MCF 10A (cell line): ENCODE data around the gene PAK4. TPM values are rescaled to one million over a fixed set of nuclear protein-coding genes. Genes with fewer than 3 reads are reported as not detected.
A peak's percentile ranks its signal among the peaks of the same experiment; 100 is the strongest.
"Not testable (repeated sequence)": the region's sequence is repeated elsewhere in the genome, so short reads cannot be mapped to it uniquely, and the experiment has no call there.

Experiments used
- BruUV-seq: library from RNA; stranded (reverse); fragments of 400-500 nt; replicated peaks from 2 replicates; lab custom pipeline; 2021; lab: Mats Ljungman, UMichigan
- CTCF ChIA-PET: fragments of 300-600 bp; sonication (Branson Sonifier 250); formaldehyde crosslinking; extraction: SDS; loops from one replicate; lab custom pipeline; 2021; ENCODE audit warnings: antibody characterized with exemption, inconsistent platforms; lab: Yijun Ruan, JAX
- POLR2A ChIA-PET: fragments of 300-600, 350-650 bp; sonication (Branson Sonifier 250); formaldehyde crosslinking; extraction: SDS; loops from one replicate; lab custom pipeline; 2020; ENCODE audit warnings: antibody characterized with exemption, inconsistent platforms; lab: Yijun Ruan, JAX
- DNase-seq: peaks from one replicate; pipeline ENCODE4 v3.0.0-alpha.2; 2018; ENCODE audit not compliant: unreplicated experiment
- H3K27ac Mint-ChIP-seq: one replicate; pipeline ENCODE4 v1.8.0; 2022; ENCODE audit warnings: mild to moderate bottlenecking, low read depth, mixed read lengths; ENCODE audit not compliant: unreplicated experiment
- H3K27me3 Mint-ChIP-seq: one replicate; pipeline ENCODE4 v1.8.0; 2022; ENCODE audit warnings: mixed read lengths; ENCODE audit not compliant: insufficient read depth, unreplicated experiment
- H3K36me3 Mint-ChIP-seq: one replicate; pipeline ENCODE4 v1.8.0; 2022; ENCODE audit warnings: mild to moderate bottlenecking, moderate library complexity, mixed read lengths; ENCODE audit not compliant: insufficient read depth, unreplicated experiment
- H3K4me1 Mint-ChIP-seq: one replicate; pipeline ENCODE4 v1.8.0; 2022; ENCODE audit warnings: mixed read lengths; ENCODE audit not compliant: insufficient read depth, unreplicated experiment
- H3K4me3 Mint-ChIP-seq: one replicate; pipeline ENCODE4 v1.8.0; 2022; ENCODE audit warnings: mild to moderate bottlenecking, moderate library complexity, mixed read lengths; ENCODE audit not compliant: unreplicated experiment
- H3K9me3 Mint-ChIP-seq: one replicate; pipeline ENCODE4 v1.8.0; 2022; ENCODE audit warnings: mixed read lengths; ENCODE audit not compliant: unreplicated experiment
- intact Hi-C: fragments of 100-400 bp; cut with micrococcal nuclease; formaldehyde crosslinking; loops from 2 replicates; pipeline ENCODE4 v1.14.1; 2022
- total RNA-seq: library from RNA; stranded (reverse); gene quantifications from 2 replicates; pipeline ENCODE4 v1.2.3, GENCODE V29; 2022
- TF ChIP-seq, protein P1 (sequence below): fragments of 200-600 bp; IDR thresholded peaks from one replicate; pipeline ENCODE4 v1.8.0; 2022; ENCODE audit warnings: antibody characterized with exemption, mild to moderate bottlenecking; ENCODE audit not compliant: unreplicated experiment

Gene PAK4
- total RNA-seq, 1 experiment from 2014 or later, result 29.5 TPM

DNA sequence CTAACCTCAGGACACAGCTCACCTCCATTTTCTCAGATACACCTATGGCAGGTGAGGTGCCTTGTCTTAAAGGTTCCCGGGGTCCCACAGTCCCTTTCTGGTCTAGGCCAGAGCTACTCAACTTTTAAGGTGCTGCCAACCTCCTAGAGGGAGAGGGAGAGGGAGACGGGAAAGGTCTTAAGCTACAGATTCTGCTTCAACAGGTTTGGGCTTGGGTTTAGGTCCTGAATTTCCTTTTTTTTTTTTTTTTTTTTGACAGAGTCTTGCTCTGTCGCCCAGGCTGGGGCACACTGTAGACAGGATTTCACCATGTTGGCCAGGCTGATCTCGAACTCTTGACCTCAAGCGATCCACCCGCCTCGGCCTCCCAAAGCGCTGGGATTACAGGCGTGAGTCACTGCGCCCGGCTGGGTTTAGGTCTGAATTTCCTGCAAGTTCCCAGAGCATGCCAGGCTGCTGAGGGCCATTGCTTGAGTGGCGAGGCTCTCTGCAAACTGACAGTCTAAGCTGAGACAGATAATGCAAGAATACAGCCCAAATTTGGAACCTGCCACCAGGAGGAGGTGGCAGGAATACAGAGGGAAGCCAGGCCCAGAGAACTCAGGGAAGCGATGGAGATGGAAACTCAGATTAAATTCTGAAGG is 86.3 kb downstream of the PAK4 start:
- Mint-ChIP-seq H3K4me3 (no peak overlapping the region), H3K27ac (no peak overlapping the region), H3K36me3 (no peaks in the 10 kb centered on the region), H3K27me3 (no peaks in the 10 kb centered on the region), H3K4me1 (no peaks in the 10 kb centered on the region), H3K9me3 (no peaks in the 10 kb centered on the region)
- BruUV-seq, result no TSS peak
- TF ChIP-seq, protein P1, sequence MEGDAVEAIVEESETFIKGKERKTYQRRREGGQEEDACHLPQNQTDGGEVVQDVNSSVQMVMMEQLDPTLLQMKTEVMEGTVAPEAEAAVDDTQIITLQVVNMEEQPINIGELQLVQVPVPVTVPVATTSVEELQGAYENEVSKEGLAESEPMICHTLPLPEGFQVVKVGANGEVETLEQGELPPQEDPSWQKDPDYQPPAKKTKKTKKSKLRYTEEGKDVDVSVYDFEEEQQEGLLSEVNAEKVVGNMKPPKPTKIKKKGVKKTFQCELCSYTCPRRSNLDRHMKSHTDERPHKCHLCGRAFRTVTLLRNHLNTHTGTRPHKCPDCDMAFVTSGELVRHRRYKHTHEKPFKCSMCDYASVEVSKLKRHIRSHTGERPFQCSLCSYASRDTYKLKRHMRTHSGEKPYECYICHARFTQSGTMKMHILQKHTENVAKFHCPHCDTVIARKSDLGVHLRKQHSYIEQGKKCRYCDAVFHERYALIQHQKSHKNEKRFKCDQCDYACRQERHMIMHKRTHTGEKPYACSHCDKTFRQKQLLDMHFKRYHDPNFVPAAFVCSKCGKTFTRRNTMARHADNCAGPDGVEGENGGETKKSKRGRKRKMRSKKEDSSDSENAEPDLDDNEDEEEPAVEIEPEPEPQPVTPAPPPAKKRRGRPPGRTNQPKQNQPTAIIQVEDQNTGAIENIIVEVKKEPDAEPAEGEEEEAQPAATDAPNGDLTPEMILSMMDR, result no peak
- peak; percentile 15 for DNase-seq
- POLR2A ChIA-PET, result no interaction called here
- intact Hi-C loops, result loop anchor here (1.0 kb wide), 1 partner anchor 116 kb away; no protein-coding TSS in a partner anchor
- CTCF ChIA-PET, result interaction anchor here (0.6 to 0.7 kb wide), 3 partner anchors 116 to 710 kb away, joined by 3 read pairs; no protein-coding TSS in a partner anchor

DNA sequence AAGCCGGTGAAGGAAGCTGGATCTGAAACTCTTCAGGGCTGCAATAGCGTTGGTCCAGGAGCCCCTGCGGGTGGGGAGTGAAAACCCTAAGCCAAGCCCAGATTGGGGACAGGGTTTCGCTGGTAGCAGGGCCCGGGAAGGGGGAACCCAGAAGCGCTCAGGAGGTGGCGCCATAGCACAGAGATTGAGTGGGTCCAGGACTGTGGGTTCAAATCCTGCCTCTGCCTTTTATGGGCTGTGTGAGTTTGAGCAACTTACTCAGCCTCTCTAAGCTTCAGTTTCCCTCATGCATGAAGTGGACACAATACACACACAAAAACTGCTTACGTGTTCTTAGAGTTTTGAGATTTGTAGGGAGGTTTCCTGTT is 86.8 kb downstream of the PAK4 start:
- Mint-ChIP-seq H3K27me3 (no peaks in the 10 kb centered on the region), H3K36me3 (no peaks in the 10 kb centered on the region), H3K27ac (no peak overlapping the region), H3K4me3 (no peak overlapping the region), H3K9me3 (no peaks in the 10 kb centered on the region), H3K4me1 (no peaks in the 10 kb centered on the region)
- TF ChIP-seq, protein P1, result no peak
- BruUV-seq, result no TSS peak
- DNase-seq, result peak; percentile 34
- intact Hi-C loops, result loop anchor here (1.0 kb wide), 1 partner anchor 116 kb away; no protein-coding TSS in a partner anchor
- ChIA-PET CTCF (interaction anchor here (0.6 to 0.7 kb wide), 2 partner anchors 116 to 711 kb away, joined by 3 read pairs; no protein-coding TSS in a partner anchor), POLR2A (no interaction called here)

DNA sequence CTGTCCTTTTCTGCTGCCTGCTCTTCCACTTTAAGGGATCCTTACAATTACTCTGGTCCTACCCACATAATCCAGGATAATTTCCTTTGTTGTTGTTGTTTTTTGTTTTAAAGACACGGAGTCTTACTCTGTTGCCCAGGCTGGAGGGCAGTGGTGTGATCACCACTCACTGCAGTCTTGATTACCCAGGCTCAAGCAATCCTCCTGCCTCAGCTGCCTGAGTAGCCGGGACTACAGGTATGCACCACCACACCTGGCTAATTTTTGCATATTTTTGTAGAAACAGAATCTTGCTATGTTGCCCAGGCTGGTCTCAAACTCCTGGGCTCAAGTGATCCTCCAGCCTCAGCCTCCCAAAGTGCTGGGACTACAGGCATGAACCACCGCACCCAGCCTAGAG is 89.7 kb downstream of the PAK4 start:
- BruUV-seq, result not testable (repeated sequence)
- CTCF ChIA-PET, result interaction anchor here (0.6 to 1.6 kb wide), 3 partner anchors 55 to 93 kb away, joined by 3 read pairs; no protein-coding TSS in a partner anchor

DNA sequence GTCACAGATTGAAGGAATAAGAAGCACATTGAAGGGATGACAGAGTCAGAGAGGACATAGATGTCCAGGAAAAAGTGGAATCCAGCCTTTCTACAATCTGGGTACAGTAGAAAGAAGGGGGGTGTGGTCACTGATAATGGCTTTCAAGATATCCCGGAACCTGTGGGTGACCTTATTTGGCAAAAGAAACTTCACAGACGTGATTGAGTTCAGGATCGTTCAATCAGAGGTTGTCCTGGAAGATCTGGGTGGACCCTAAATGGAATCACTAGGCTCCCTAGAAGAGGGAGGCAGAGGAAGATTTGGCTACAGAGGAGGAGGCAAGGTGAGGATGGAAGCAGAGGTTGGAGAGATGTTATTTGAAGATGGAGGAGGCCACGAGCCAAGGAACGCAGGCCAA is 91.5 kb downstream of the PAK4 start:
- BruUV-seq, result no TSS peak
- CTCF ChIA-PET, result interaction anchor here (0.6 kb wide), 1 partner anchor 1922 kb away, joined by 4 read pairs; no protein-coding TSS in a partner anchor

More for the DNA sequence above, 89.7 kb downstream of the PAK4 start:
- DNase-seq, H3K4me3 Mint-ChIP-seq, H3K4me1 Mint-ChIP-seq, H3K36me3 Mint-ChIP-seq, intact Hi-C loops, POLR2A ChIA-PET, H3K9me3 Mint-ChIP-seq, H3K27ac Mint-ChIP-seq: not testable (repeated sequence)
- H3K27me3 Mint-ChIP-seq, result peaks cover 12% of the 10 kb centered on the region

More for the DNA sequence above, 91.5 kb downstream of the PAK4 start:
- Mint-ChIP-seq H3K9me3 (no peaks in the 10 kb centered on the region), H3K4me3 (no peak overlapping the region), H3K27me3 (peaks cover 29% of the 10 kb centered on the region), H3K4me1 (no peaks in the 10 kb centered on the region), H3K27ac (no peak overlapping the region), H3K36me3 (no peaks in the 10 kb centered on the region)
- DNase-seq, result no peak
- intact Hi-C loops, result no loop called here
- POLR2A ChIA-PET, result no interaction called here
- TF ChIP-seq, protein P1, result no peak
